ENCODE measurements around the gene CDK11B. TPM values are rescaled to one million over a fixed set of nuclear protein-coding genes. Genes with fewer than 3 reads are reported as not detected.

The CDK11B gene
- total RNA-seq, 4 donors from 2014 or later, result 27.2 to 68.9 (median 33.0) TPM

DNA sequence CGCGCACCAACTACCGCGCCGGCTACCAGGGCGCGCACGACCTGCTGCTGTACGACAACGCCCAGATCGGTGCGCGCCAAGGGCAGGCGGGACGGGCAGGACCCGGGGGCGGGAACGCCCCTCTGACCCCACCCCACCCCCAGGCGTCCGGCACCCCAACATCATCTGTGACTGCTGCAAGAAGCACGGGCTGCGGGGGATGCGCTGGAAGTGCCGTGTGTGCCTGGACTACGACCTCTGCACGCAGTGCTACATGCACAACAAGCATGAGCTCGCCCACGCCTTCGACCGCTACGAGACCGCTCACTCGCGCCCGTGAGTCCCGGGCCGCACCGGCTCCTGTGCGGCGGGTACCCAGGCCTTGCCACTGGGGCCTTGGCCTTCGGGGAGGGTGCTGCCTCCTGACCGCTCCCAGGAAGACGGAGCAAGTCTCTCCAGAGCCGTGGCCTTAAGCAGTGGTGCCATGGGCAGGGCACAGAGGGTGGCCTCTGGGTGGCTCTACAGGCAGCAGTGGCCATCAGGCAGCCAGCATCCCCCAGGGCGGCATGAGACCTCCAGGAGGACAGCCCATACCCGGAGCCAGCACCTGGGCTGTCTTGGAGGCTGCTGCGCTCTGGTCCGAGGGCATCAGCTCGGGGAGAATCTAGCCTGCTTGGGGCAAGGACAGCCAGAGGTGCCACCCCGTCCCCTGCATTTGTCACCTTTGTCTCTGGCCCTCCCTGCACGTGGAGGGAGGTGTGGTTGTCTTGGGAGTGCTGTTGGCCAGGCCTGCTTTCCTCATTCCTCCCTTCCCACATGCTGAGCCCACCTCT lies 35.0 kb downstream of the CDK11B start:
- H3K27me3 ChIP-seq, result peaks cover 0 to 9% (median 0%) of the 10 kb centered on the region in 4 donors
- DNase-seq (ENCODE audit: extremely low spot score), result no peak
- no peaks in the 10 kb centered on the region for H3K9me3 ChIP-seq
- intact Hi-C loops (cut with DNase I), result no loop called here
- no peak overlapping the region for H3K4me3 ChIP-seq
- H3K36me3 ChIP-seq, result peaks cover 12 to 58% (median 44%) of the 10 kb centered on the region in 4 donors
- no peak overlapping the region for H3K27ac ChIP-seq (replicated peaks in 1 of 4)
- peaks cover 0 to 15% (median 6%) of the 10 kb centered on the region in 4 donors for H3K4me1 ChIP-seq
- TF ChIP-seq POLR2A (IDR thresholded peaks at IDR 0.05; ENCODE audit: low read depth) (no peak), EP300 (IDR thresholded peaks at IDR 0.05) (no peak), POLR2AphosphoS5 (IDR thresholded peaks at IDR 0.05) (no peak)
- TF ChIP-seq, protein P1, sequence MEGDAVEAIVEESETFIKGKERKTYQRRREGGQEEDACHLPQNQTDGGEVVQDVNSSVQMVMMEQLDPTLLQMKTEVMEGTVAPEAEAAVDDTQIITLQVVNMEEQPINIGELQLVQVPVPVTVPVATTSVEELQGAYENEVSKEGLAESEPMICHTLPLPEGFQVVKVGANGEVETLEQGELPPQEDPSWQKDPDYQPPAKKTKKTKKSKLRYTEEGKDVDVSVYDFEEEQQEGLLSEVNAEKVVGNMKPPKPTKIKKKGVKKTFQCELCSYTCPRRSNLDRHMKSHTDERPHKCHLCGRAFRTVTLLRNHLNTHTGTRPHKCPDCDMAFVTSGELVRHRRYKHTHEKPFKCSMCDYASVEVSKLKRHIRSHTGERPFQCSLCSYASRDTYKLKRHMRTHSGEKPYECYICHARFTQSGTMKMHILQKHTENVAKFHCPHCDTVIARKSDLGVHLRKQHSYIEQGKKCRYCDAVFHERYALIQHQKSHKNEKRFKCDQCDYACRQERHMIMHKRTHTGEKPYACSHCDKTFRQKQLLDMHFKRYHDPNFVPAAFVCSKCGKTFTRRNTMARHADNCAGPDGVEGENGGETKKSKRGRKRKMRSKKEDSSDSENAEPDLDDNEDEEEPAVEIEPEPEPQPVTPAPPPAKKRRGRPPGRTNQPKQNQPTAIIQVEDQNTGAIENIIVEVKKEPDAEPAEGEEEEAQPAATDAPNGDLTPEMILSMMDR (IDR thresholded peaks at IDR 0.05), result no peak
- 85% methylated on average over 11 of the region's 51 CpGs for WGBS

- peaks cover 7 to 58% (median 42%) of the 10 kb centered on the region in 4 donors for H3K36me3 ChIP-seq
- H3K27me3 ChIP-seq, result peaks cover 0 to 3% (median 0%) of the 10 kb centered on the region in 4 donors
- no peak for TF ChIP-seq POLR2AphosphoS5 (IDR thresholded peaks at IDR 0.05)
- TF ChIP-seq POLR2A (IDR thresholded peaks at IDR 0.05; ENCODE audit: low read depth), result no peak
- no peak for TF ChIP-seq EP300 (IDR thresholded peaks at IDR 0.05)
- TF ChIP-seq, protein P1 (IDR thresholded peaks at IDR 0.05), result no peak
- H3K4me3 ChIP-seq, result no peak overlapping the region
- H3K27ac ChIP-seq (replicated peaks in 1 of 4), result no peak overlapping the region
- intact Hi-C loops (cut with DNase I), result no loop called here
- no peaks in the 10 kb centered on the region for H3K9me3 ChIP-seq
- DNase-seq (ENCODE audit: extremely low spot score), result no peak
- H3K4me1 ChIP-seq, result peaks cover 0 to 15% (median 7%) of the 10 kb centered on the region in 4 donors
- 94% methylated on average over 6 of the region's 33 CpGs for WGBS
These were observed 35.6 kb downstream of the CDK11B start for GRCh38 chr1:1623181-1623630.

- H3K36me3 ChIP-seq, result peaks cover 6 to 58% (median 41%) of the 10 kb centered on the region in 4 donors
- WGBS, result 93% methylated on average over 13 of the region's 17 CpGs
- TF ChIP-seq, protein P1 (IDR thresholded peaks at IDR 0.05), result no peak
- TF ChIP-seq POLR2A (IDR thresholded peaks at IDR 0.05; ENCODE audit: low read depth) (no peak), POLR2AphosphoS5 (IDR thresholded peaks at IDR 0.05) (no peak), EP300 (IDR thresholded peaks at IDR 0.05) (no peak)
- intact Hi-C loops (cut with DNase I), result no loop called here
- no peaks in the 10 kb centered on the region for H3K27me3 ChIP-seq
- DNase-seq (ENCODE audit: extremely low spot score), result no peak
- H3K4me3 ChIP-seq, result no peak overlapping the region
- peaks cover 1 to 19% (median 9%) of the 10 kb centered on the region in 4 donors for H3K4me1 ChIP-seq
- no peak overlapping the region for H3K27ac ChIP-seq (replicated peaks in 1 of 4)
- no peaks in the 10 kb centered on the region for H3K9me3 ChIP-seq
These were observed 36.1 kb downstream of the CDK11B start for GRCh38 chr1:1622788-1623094.

DNA sequence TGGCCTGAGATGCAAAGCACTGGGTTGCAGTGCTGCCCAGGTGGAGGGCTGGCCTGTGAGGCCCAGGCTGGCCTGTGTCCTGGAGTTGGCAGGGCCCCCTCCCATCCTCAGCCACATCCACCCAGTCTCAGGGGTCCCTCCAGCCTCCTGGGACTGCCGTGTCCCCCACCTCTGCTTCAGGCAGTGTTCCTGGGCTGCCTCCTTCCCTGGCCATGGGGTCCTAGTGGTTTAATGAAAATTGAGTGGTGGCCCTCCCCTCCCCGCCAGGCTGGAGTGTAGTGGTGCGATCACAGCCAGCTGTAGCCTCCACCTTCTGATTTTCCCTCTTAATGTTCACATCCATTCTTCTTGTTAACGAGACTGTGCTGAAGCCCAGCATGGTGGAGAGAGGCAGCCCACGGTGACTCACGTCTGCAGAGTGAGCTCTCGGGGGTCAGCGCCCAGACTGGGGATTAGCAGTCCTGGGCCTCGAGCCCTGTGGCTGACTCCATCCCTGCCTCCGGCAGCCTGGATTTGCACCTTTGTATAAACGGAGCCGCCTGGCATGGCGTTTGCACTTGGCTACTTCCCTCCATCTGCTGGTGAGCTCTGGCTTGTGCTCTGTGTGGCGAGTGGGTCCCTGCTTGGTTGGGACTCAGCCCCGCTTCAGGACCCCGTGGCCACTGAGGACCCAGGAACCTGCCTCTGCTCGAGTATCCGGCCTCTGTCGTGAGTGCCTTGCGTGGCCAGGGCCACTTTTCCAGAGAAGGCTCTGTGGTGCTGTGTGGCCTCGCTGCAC lies 36.6 kb downstream of the CDK11B start:
- peaks cover 4 to 58% (median 42%) of the 10 kb centered on the region in 4 donors for H3K36me3 ChIP-seq
- no peak for DNase-seq (ENCODE audit: extremely low spot score)
- peaks cover 7 to 25% (median 12%) of the 10 kb centered on the region in 4 donors for H3K4me1 ChIP-seq
- H3K27me3 ChIP-seq, result no peaks in the 10 kb centered on the region
- H3K4me3 ChIP-seq, result no peak overlapping the region
- no peak overlapping the region for H3K27ac ChIP-seq (replicated peaks in 1 of 4)
- TF ChIP-seq POLR2A (IDR thresholded peaks at IDR 0.05; ENCODE audit: low read depth), result no peak
- TF ChIP-seq, protein P1 (IDR thresholded peaks at IDR 0.05), result no peak
- WGBS, result 57% methylated on average over 12 of the region's 21 CpGs
- no peaks in the 10 kb centered on the region for H3K9me3 ChIP-seq
- intact Hi-C loops (cut with DNase I), result no loop called here

Measured in esophagus muscularis mucosa (tissue), 4 donors.